Activated CD8-positive, alpha-beta memory T cell treated with anti-CD3 and anti-CD28 coated beads for 1 hour (primary cell): ENCODE results near the gene CCDC88B.

Experiments used
- DNase-seq, 2 donors: peaks; one replicate each; pipeline ENCODE4 v3.0.0-alpha.2; 2020; ENCODE audit warnings: low read depth in 1 of 2; ENCODE audit errors: extremely low read depth in 1 of 2

CCDC88B gene

GRCh38 chr11:64357904-64358535 lies 18.0 kb downstream of the CCDC88B start:
- DNase-seq = no peak

- no peak for DNase-seq
These were observed 18.5 kb downstream of the CCDC88B start for GRCh38 chr11:64358536-64358906.

GRCh38 chr11:64358907-64359711 lies 19.1 kb downstream of the CCDC88B start, which contains the start of gene RPS6KA4:
TSS of gene RPS6KA4 (plus strand) at chr11:64359162. CDS start at chr11:64359236, 74 bp downstream.
- DNase-seq = no peak

- no peak for DNase-seq
These were observed 19.9 kb downstream of the CCDC88B start for GRCh38 chr11:64359712-64360445.

- DNase-seq = no peak
These were observed 20.5 kb downstream of the CCDC88B start for GRCh38 chr11:64360448-64360921.

- DNase-seq = no peak
These were observed 21.7 kb downstream of the CCDC88B start for GRCh38 chr11:64361659-64362058.

- no peak for DNase-seq
These were observed 22.3 kb downstream of the CCDC88B start for GRCh38 chr11:64362339-64362738.

GRCh38 chr11:64364435-64364834 lies 24.4 kb downstream of the CCDC88B start:
- no peak for DNase-seq

GRCh38 chr11:64364911-64365310 lies 24.9 kb downstream of the CCDC88B start:
- no peak for DNase-seq

- no peak for DNase-seq
These were observed 26.7 kb downstream of the CCDC88B start for GRCh38 chr11:64366751-64367150.

GRCh38 chr11:64367931-64368672 lies 28.1 kb downstream of the CCDC88B start:
- DNase-seq = no peak

GRCh38 chr11:64368673-64369074 lies 28.7 kb downstream of the CCDC88B start:
- no peak for DNase-seq

GRCh38 chr11:64369440-64370421 lies 29.7 kb downstream of the CCDC88B start:
- no peak for DNase-seq

GRCh38 chr11:64371201-64371600 lies 31.2 kb downstream of the CCDC88B start:
- no peak for DNase-seq

GRCh38 chr11:64372021-64372420 lies 32.0 kb downstream of the CCDC88B start:
- DNase-seq = no peak

- DNase-seq = no peak
These were observed 33.0 kb downstream of the CCDC88B start for GRCh38 chr11:64372802-64373597.

- DNase-seq = no peak
These were observed 33.6 kb downstream of the CCDC88B start for GRCh38 chr11:64373598-64373974.

- no peak for DNase-seq
These were observed 36.1 kb downstream of the CCDC88B start for GRCh38 chr11:64376071-64376470.

GRCh38 chr11:64378335-64378880 lies 38.4 kb downstream of the CCDC88B start:
- DNase-seq = no peak
